GM12878 (cell line): ENCODE measurements around the gene TMOD2. TPM values are rescaled to one million over a fixed set of nuclear protein-coding genes. Genes with fewer than 3 reads are reported as not detected.

Experiments
- ATAC-seq: fragments of 200-7000 bp; cut with Tn5 transposase; 3 replicates; pipeline ENCODE4 v1.9.1; 2020; ENCODE audit warnings: mild to moderate bottlenecking, moderate library complexity
- BruUV-seq: library from RNA; stranded (reverse); fragments of 400-500 nt; replicated peaks from 2 replicates; lab custom pipeline; 2021; lab: Mats Ljungman, UMichigan
- CTCF ChIA-PET: fragments of 300-600 bp; sonication (Branson Sonifier 250); formaldehyde crosslinking; extraction: SDS; loops from one replicate; lab custom pipeline; 2021; ENCODE audit warnings: inconsistent platforms; lab: Yijun Ruan, JAX
- POLR2A ChIA-PET: fragments of 350-600 bp; formaldehyde crosslinking; extraction: SDS; loops from one replicate; lab custom pipeline; 2021; ENCODE audit warnings: inconsistent platforms; lab: Charles Lee
- RAD21 ChIA-PET: fragments of 300-600 bp; sonication (Branson Sonifier 250); formaldehyde crosslinking; loops from one replicate; lab custom pipeline; 2023; ENCODE audit warnings: antibody characterized with exemption; ENCODE audit not compliant: unreplicated experiment; lab: Charles Lee
- SMC1A ChIA-PET: fragments of 300-600 bp; sonication (Branson Sonifier 250); formaldehyde crosslinking; loops from one replicate; lab custom pipeline; 2023; ENCODE audit not compliant: unreplicated experiment, uncharacterized antibody; lab: Charles Lee
- DNase-seq: peaks from one replicate; pipeline ENCODE4 v3.0.0-alpha.2; 2011; ENCODE audit warnings: low read depth, low spot score
- FAIRE-seq: peaks from 3 replicates; lab custom pipeline; 2011; peaks lifted over from hg19 to GRCh38; lab: Jason Lieb, UNC
- H2AFZ ChIP-seq: 2 replicates; pipeline ENCODE4 v1.6.0; 2011; ENCODE audit warnings: low read depth, low read length, control low read depth; ENCODE audit not compliant: control insufficient read depth
- H3K27ac ChIP-seq: 2 replicates; pipeline ENCODE4 v1.5.1; 2011; ENCODE audit warnings: control low read depth; ENCODE audit not compliant: control insufficient read depth, insufficient read depth
- H3K27me3 ChIP-seq, 2 experiments: replicated peaks in 1 of 2; 2 replicates each; pipeline versions ENCODE4 v1.6.0 to v1.6.1; 2011; ENCODE audit warnings: low read length in 1 of 2; ENCODE audit not compliant: control insufficient read depth in 2 of 2, insufficient read depth in 2 of 2
- H3K36me3 ChIP-seq, 2 experiments: 2 replicates each; pipeline ENCODE4 v1.5.1; 2011; ENCODE audit warnings: low read length in 1 of 2; ENCODE audit not compliant: control insufficient read depth in 2 of 2, insufficient read depth in 2 of 2
- H3K4me1 ChIP-seq: 2 replicates; pipeline ENCODE4 v1.6.1; 2011; ENCODE audit warnings: mild to moderate bottlenecking, low read length, moderate library complexity, mixed read lengths; ENCODE audit not compliant: control insufficient read depth, insufficient read depth
- H3K4me2 ChIP-seq: 2 replicates; pipeline ENCODE4 v1.6.0; 2011; ENCODE audit warnings: control low read depth; ENCODE audit not compliant: control insufficient read depth, insufficient read depth
- H3K4me3 ChIP-seq: fragments of 200-600 bp; sonication (generic); 2 replicates; pipeline ENCODE4 v1.5.1; 2016
- H3K79me2 ChIP-seq: 2 replicates; pipeline ENCODE4 v1.6.0; 2011; ENCODE audit warnings: low read length; ENCODE audit not compliant: control insufficient read depth, insufficient read depth
- H3K9ac ChIP-seq: 2 replicates; pipeline ENCODE4 v1.8.0; 2011; ENCODE audit warnings: low read length, control low read depth, mixed read lengths; ENCODE audit not compliant: control insufficient read depth, insufficient read depth
- H3K9me3 ChIP-seq: replicated peaks from 3 replicates; pipeline ENCODE4 v1.5.1; 2011; ENCODE audit warnings: mild to moderate bottlenecking, low read length; ENCODE audit not compliant: control insufficient read depth, insufficient read depth
- H4K20me1 ChIP-seq: 2 replicates; pipeline ENCODE4 v1.6.0; 2011; ENCODE audit not compliant: control insufficient read depth, insufficient read depth
- CTCF ChIP-seq, 3 experiments: IDR thresholded peaks in 2 of 3; conservative IDR thresholded peaks in 1 of 3; 2 replicates each; pipeline ENCODE4 v1.5.1; 2011; ENCODE audit warnings: low read depth in 3 of 3, low read length in 3 of 3, mild to moderate bottlenecking in 3 of 3, control low read depth in 2 of 3, moderate library complexity in 2 of 3, inconsistent platforms in 1 of 3, mixed read lengths in 1 of 3; ENCODE audit not compliant: control insufficient read depth in 2 of 3, insufficient read depth in 1 of 3; ENCODE audit errors: extremely low read depth in 1 of 3
- ELK1 ChIP-seq: IDR thresholded peaks from 2 replicates; pipeline ENCODE4 v1.6.1; 2012; ENCODE audit warnings: low read depth, low read length, improper control_type of control experiment
- GATAD2B ChIP-seq: fragments of 450-650 bp; conservative IDR thresholded peaks from 2 replicates; pipeline ENCODE4 v1.6.1; 2017; ENCODE audit warnings: low read depth, mild to moderate bottlenecking, moderate library complexity
- IKZF1 ChIP-seq: fragments of 450-650 bp; conservative IDR thresholded peaks from 2 replicates; pipeline ENCODE4 v1.6.1; 2017; ENCODE audit warnings: antibody characterized with exemption, mild to moderate bottlenecking
- IRF5 ChIP-seq: fragments of 450-650 bp; IDR thresholded peaks from 2 replicates; pipeline ENCODE4 v1.6.1; 2017; ENCODE audit warnings: borderline replicate concordance
- RUNX3 ChIP-seq: IDR thresholded peaks from 2 replicates; pipeline ENCODE4 v1.6.1; 2012; ENCODE audit warnings: low read length, inconsistent platforms
- SP1 ChIP-seq: IDR thresholded peaks from one replicate; pipeline ENCODE4 v1.6.1; 2011; ENCODE audit warnings: low read depth, low read length
- ZNF207 ChIP-seq: fragments of 450-650 bp; IDR thresholded peaks from 2 replicates; pipeline ENCODE4 v1.6.1; 2014; ENCODE audit warnings: antibody characterized with exemption, mild to moderate bottlenecking, borderline replicate concordance
- WGBS: methylation state at CpG from one replicate; pipeline ENCODE4 v1.1.6; 2016; ENCODE audit warnings: low lambda C conversion rate; ENCODE audit not compliant: insufficient replicate concordance, insufficient coverage; ENCODE audit errors: missing lambda C conversion rate; 5-methylcytosine and 5-hydroxymethylcytosine counted together
- in situ Hi-C: fragments of 300-500 bp; cut with MboI; formaldehyde crosslinking; loops from 9 replicates; pipeline ENCODE4 v1.14.3; 2018; ENCODE audit warnings: mixed read lengths
- intact Hi-C: fragments of 100-400 bp; cut with micrococcal nuclease; formaldehyde crosslinking; loops from one replicate; pipeline ENCODE4 v1.14.2; 2022; ENCODE audit not compliant: unreplicated experiment
- polyA plus RNA-seq, 11 experiments: library from polyadenylated mRNA; depleted of rRNA in 4 of 11; unstranded in 6 of 11; stranded (reverse) in 5 of 11; fragments of >200 nt; fragmentation: Nextera tagmentation in 4 of 11; fragmentation: Illumina TruSeq in 1 of 11; extraction: Ambion mirVana in 4 of 11; extraction: Trizol in 1 of 11; gene quantifications; 1 replicate in 1 of 11; 2 replicates in 10 of 11; pipeline versions ENCODE4 v1.2.1 to v1.2.3, GENCODE V29; 2011 to 2016; ENCODE audit warnings: inconsistent platforms in 2 of 11, missing spikeins in 2 of 11, low read depth in 1 of 11
- total RNA-seq, 4 experiments: library from RNA; depleted of rRNA in 3 of 4; stranded (reverse); fragments of >200 nt in 3 of 4; fragmentation: Illumina TruSeq in 1 of 4; extraction: Trizol in 1 of 4; gene quantifications; 2 replicates each; pipeline versions ENCODE4 v1.2.1 to v1.2.3, GENCODE V29; 2013 to 2021

Gene TMOD2
- total and polyA plus RNA-seq, 10 of the 15 experiments (the other 5 are each of a cell fraction or from before 2014, with no cell fraction given), result 0.61 to 15.2 (median 6.3) TPM

DNA sequence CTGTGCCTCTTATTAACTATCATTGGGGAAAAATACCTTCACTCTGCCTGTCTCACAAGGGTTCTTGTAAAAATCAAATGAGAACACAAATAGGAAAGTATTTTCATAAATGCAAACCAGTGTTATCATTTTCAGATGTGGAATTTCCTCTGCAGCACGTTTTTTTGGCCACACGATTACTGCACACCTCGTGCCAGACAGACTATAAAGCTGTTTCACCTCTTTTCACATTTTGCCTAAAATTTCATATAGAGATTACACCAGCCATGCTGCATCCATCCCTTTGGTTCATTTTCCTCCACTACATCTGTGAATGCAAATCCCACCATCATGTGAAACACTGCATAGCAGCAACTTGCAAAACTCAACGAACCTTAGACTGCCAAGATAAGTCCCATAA is 1.2 kb upstream of the TMOD2 start:
- Histone ChIP-seq H3K36me3 (no peaks in the 10 kb centered on the region), H3K79me2 (no peaks in the 10 kb centered on the region), H3K4me2 (peak overlapping the region; percentile 75; the same call in 1 of the 2 replicates), H4K20me1 (no peaks in the 10 kb centered on the region), H3K27me3 (peaks cover 0 to 2% of the 10 kb centered on the region in 2 experiments; a peak in 1 of 4 replicates), H3K4me1 (no peaks in the 10 kb centered on the region), H3K9me3 (no peaks in the 10 kb centered on the region)
- ATAC-seq, result no peak
- RAD21 ChIA-PET, result interaction anchor here (1.0 kb wide), 1 partner anchor 14 kb away, joined by 3 read pairs; no protein-coding TSS in a partner anchor
- TF ChIP-seq IRF5 (no peak), ELK1 (no peak), SP1 (no peak), RUNX3 (no peak), CTCF (IDR thresholded peaks at IDR 0.05 in 2 of 3, conservative IDR thresholded peaks at IDR 0.05 in 1 of 3; ENCODE audit: control insufficient read depth in 2 of 3, extremely low read depth in 1 of 3, insufficient read depth in 1 of 3, low read depth in 3 of 3, low read length in 3 of 3) (no peak), GATAD2B (no peak), ZNF207 (no peak), IKZF1 (no peak)
- TF ChIP-seq, all 136 proteins: peak for 0
- CTCF ChIA-PET, result no interaction called here
- H3K27ac ChIP-seq, result no peak overlapping the region
- no peak for DNase-seq
- POLR2A ChIA-PET, result interaction anchor here (1.0 kb wide), 1 partner anchor 12 kb away, joined by 6 read pairs; the partner anchor contains the start of gene LYSMD2
- intact Hi-C loops, result no loop called here
- H3K9ac ChIP-seq, result no peak overlapping the region
- FAIRE-seq, result no peak
- no TSS peak for BruUV-seq
- peak overlapping the region; percentile 89; the same call in 1 of the 2 replicates for H3K4me3 ChIP-seq
- 0% methylated on average over 4 of the region's 4 CpGs for WGBS
- in situ Hi-C loops, result no loop called here
- no peak overlapping the region for H2AFZ ChIP-seq
- SMC1A ChIA-PET, result interaction anchor here (0.8 to 0.9 kb wide), 2 partner anchors 19 to 26 kb away, joined by 3 read pairs; no protein-coding TSS in a partner anchor
